Measurements from ENCODE around the gene MEGF8.
A peak's percentile ranks its signal among the peaks of the same experiment; 100 is the strongest.

Gene MEGF8

DNA sequence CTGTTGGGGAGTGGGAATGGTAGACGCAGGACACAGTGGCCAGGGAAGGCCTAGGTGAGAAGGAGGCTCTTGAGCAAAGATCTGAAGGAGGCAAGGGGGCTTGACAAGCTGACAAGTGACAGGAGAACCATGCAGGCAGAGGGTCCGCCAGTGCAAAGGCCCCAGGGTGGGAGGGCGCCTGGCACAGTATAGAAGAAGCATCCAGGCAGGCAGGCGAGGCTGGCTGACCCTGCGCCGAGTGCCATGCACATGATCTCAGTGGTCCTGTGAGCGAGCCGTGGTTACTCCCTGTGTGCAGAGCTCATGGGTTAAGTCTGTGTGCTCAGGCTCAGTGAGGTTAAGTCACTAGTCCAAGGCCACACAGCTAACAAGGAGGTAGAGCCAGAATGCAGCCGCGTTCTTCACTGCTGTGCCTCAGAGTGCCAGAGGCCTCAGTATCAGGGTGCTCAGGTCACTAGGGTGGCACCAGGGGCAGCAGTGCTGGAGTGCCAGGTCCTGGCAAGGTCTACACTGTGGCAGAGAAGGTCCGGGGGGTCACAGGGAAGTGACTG is 49.5 kb downstream of the MEGF8 start:
- no peak for DNase-seq (ENCODE audit: low spot score)
- Histone ChIP-seq H3K4me3 (no peak overlapping the region), H3K27ac (no peak overlapping the region)
- TF ChIP-seq, protein P1, sequence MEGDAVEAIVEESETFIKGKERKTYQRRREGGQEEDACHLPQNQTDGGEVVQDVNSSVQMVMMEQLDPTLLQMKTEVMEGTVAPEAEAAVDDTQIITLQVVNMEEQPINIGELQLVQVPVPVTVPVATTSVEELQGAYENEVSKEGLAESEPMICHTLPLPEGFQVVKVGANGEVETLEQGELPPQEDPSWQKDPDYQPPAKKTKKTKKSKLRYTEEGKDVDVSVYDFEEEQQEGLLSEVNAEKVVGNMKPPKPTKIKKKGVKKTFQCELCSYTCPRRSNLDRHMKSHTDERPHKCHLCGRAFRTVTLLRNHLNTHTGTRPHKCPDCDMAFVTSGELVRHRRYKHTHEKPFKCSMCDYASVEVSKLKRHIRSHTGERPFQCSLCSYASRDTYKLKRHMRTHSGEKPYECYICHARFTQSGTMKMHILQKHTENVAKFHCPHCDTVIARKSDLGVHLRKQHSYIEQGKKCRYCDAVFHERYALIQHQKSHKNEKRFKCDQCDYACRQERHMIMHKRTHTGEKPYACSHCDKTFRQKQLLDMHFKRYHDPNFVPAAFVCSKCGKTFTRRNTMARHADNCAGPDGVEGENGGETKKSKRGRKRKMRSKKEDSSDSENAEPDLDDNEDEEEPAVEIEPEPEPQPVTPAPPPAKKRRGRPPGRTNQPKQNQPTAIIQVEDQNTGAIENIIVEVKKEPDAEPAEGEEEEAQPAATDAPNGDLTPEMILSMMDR (IDR thresholded peaks at IDR 0.05), result no peak

DNA sequence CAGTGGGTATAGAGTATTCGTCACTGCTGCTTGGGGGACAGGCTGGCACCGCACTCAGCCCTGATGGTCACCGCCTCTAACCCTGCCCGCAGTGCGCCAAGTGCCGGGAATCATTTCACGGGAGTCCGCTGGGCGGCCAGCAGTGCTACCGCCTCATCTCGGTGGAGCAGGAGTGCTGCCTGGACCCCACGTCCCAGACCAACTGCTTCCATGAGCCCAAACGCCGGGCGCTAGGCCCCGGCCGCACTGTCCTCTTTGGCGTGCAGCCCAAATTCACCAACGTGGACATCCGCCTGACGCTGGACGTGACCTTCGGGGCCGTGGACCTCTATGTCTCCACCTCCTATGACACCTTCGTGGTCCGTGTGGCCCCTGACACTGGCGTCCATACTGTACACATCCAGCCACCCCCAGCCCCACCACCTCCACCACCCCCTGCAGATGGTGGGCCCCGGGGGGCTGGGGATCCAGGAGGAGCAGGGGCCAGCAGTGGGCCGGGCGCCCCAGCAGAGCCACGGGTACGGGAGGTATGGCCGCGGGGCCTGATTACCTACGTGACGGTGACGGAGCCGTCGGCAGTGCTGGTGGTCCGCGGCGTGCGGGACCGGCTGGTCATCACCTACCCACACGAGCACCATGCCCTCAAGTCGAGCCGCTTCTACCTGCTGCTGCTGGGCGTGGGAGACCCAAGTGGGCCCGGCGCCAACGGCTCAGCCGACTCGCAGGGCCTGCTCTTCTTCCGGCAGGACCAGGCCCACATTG is 50.2 kb downstream of the MEGF8 start:
- TF ChIP-seq, protein P1 (IDR thresholded peaks at IDR 0.05), result no peak

DNA sequence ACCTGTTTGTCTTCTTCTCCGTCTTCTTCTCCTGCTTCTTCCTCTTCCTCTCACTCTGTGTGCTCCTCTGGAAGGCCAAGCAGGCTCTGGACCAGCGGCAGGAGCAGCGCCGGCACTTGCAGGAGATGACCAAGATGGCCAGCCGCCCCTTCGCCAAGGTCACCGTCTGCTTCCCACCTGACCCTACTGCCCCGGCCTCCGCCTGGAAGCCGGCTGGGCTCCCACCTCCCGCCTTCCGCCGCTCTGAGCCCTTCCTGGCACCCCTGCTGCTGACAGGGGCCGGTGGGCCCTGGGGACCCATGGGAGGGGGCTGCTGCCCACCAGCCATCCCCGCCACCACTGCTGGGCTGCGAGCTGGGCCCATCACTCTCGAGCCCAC is 50.7 kb downstream of the MEGF8 start:
- no peak for DNase-seq (ENCODE audit: low spot score)
- TF ChIP-seq, protein P1 (IDR thresholded peaks at IDR 0.05), result no peak
- no peak overlapping the region for H3K4me3 ChIP-seq
- H3K27ac ChIP-seq, result no peak overlapping the region

More for the DNA sequence above, 50.2 kb downstream of the MEGF8 start:
- no peak overlapping the region for H3K4me3 ChIP-seq
- DNase-seq (ENCODE audit: low spot score), result no peak
- no peak overlapping the region for H3K27ac ChIP-seq

DNA sequence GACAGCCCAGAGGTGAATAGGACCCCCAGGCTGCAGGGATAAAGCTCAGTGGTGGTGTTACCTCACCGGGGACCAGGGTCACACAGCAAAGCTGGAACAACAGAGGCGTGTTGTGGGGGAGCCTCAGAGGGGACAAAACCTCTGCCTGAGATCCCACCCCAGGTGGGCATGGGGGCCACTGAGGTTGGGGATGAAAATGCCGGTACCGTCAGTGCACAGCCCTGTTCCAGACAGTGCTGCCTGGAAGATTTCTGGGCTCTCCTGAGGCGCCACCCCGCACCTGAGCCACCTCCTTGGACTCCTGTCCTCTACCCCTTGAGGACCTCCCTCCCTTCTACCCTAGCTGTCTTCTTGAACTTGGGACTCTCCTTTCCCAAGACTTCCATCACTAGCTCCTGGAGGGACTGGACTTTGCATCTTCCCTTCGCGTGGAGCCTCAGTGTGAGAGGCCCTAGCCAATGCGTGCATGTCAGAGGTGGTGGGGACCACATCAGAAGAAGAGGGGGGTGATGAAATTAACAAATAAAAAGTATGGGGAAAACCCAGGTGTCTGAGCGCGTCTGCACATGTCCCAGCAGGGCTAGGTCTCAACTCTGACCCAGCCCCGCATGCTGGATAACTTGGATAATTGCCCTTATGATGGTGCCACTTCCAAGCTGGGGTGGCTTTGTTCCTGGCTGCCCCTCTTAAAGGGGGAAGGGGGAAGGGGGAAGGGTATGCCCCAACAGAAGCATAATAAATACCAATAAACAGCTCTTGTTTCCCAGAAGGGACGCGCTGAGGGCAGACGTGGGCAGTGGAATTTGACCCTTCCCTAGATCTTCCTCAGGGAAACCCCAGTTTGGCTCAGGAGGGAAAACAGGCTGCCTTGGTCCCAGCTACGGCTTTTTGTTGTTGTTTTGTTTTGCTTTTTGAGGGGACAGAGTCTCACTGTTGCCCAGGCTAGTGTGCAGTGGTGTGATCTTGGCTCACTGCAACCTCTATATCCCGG is 53.1 kb downstream of the MEGF8 start:
- H3K27ac ChIP-seq, result no peak overlapping the region
- no peak overlapping the region for H3K4me3 ChIP-seq
- TF ChIP-seq, protein P1 (IDR thresholded peaks at IDR 0.05), result no peak
- no peak for DNase-seq (ENCODE audit: low spot score)

DNA sequence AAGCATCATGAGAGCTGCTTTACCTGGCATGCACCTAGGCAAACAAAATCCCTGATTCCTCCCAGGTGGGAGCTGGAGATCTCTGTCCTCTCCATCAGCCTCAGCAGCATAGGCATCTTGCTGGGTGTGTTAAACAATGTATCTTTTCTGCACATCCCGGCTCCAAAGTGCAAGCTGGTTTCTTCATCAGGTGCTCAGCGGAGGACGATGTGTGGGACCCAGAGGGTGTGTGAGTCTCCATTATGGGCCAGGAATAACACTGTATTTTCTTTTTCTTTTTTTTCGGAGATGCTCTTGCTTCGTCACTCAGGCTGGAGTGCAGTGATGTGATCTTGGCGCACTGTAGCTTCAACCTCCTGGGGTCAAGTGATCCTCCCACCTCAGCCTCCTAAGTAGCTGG is 54.7 kb downstream of the MEGF8 start:
- TF ChIP-seq, protein P1 (IDR thresholded peaks at IDR 0.05), result no peak
- H3K4me3 ChIP-seq, result no peak overlapping the region

DNA sequence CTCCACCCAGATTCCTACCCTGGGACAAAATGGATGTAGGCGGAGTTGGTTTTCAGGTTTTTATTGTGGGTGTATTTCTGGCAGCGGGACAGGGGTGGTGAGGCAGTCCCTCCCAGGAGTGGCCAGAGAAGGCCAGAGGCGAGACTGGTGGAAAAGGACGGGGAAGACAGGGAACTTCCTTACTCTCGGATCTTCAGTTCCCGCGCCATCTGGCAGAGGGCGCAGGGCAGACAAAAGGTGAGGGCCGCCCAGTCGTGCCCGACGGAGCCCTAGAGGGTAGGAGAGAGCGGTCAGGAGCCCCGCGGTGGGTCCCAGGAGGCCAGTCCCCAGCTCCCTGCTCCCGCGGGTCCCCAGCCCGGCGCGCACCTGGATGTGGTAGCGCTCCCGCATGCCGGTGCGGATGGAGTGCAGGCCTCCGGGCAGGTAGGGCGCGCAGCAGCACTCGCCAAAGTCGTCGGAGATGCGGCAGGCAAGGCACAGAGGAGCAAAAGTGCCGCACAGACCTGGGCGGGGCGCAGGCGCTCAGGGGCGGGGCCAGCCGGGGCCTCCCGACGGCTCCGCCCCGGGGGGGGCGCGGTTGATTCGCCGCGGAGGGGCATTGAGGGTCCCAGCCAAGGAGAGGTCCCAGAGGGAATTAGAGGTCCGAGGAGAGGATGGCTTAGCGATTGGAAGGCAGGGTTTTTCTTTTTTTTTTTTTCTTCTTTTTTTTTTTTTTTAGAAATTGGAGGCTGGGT is 61.7 kb downstream of the MEGF8 start:
- DNase-seq (ENCODE audit: low spot score), result no peak
- Histone ChIP-seq H3K27ac (no peak overlapping the region), H3K4me3 (peak overlapping the region; percentile 69)
- TF ChIP-seq, protein P1 (IDR thresholded peaks at IDR 0.05), result no peak

More for the DNA sequence above, 54.7 kb downstream of the MEGF8 start:
- no peak overlapping the region for H3K27ac ChIP-seq
- no peak for DNase-seq (ENCODE audit: low spot score)
